Panc1 (cell line): ENCODE results near the gene SMIM8. TPM values are rescaled to one million over a fixed set of nuclear protein-coding genes. Genes with fewer than 3 reads are reported as not detected.

Source experiments
- ATAC-seq: fragments of 200-7000 bp; cut with Tn5 transposase; 2 replicates; pipeline ENCODE4 v1.9.1; 2020; ENCODE audit warnings: mild to moderate bottlenecking, moderate library complexity
- BruUV-seq: library from RNA; stranded (reverse); fragments of 400-500 nt; replicated peaks from 2 replicates; lab custom pipeline; 2021; lab: Mats Ljungman, UMichigan
- CTCF ChIA-PET: fragments of 300-600 bp; sonication (Branson Sonifier 250); formaldehyde crosslinking; loops from one replicate; lab custom pipeline; 2022; ENCODE audit warnings: antibody characterized with exemption; lab: Charles Lee
- POLR2A ChIA-PET: fragments of 300-600 bp; sonication (Branson Sonifier 250); formaldehyde crosslinking; loops from one replicate; lab custom pipeline; 2022; ENCODE audit warnings: antibody characterized with exemption; lab: Charles Lee
- DNase-seq: peaks from one replicate; pipeline ENCODE4 v3.0.0-alpha.2; 2010; ENCODE audit warnings: low read depth, low spot score
- H3K27ac ChIP-seq: 2 replicates; pipeline ENCODE4 v1.5.1; 2011; ENCODE audit warnings: mild to moderate bottlenecking, low read length, inconsistent platforms
- H3K27me3 ChIP-seq: fragments of 200-500 bp; sonication (Bioruptor generic); 2 replicates; pipeline ENCODE4 v1.6.0; 2014; ENCODE audit warnings: low read length, inconsistent platforms; ENCODE audit not compliant: control insufficient read depth, insufficient read depth
- H3K36me3 ChIP-seq: fragments of 200-500 bp; sonication (Bioruptor generic); 2 replicates; pipeline ENCODE4 v1.5.1; 2014; ENCODE audit warnings: inconsistent platforms, mild to moderate bottlenecking, low read length, moderate library complexity; ENCODE audit not compliant: control insufficient read depth, insufficient read depth
- H3K4me1 ChIP-seq: 2 replicates; pipeline ENCODE4 v1.5.1; 2011; ENCODE audit warnings: inconsistent platforms, mild to moderate bottlenecking, low read length, moderate library complexity; ENCODE audit not compliant: control insufficient read depth, insufficient read depth
- H3K4me3 ChIP-seq, 2 experiments: 2 replicates each; pipeline ENCODE4 v1.5.1; 2011 to 2012; ENCODE audit warnings: low read depth in 2 of 2, low read length in 2 of 2, mild to moderate bottlenecking in 2 of 2, inconsistent platforms in 1 of 2, moderate library complexity in 1 of 2
- H3K9me3 ChIP-seq: fragments of 200-500 bp; sonication (Bioruptor generic); 2 replicates; pipeline ENCODE4 v1.5.1; 2014; ENCODE audit warnings: low read depth, mild to moderate bottlenecking, inconsistent platforms, low read length, moderate library complexity; ENCODE audit not compliant: control insufficient read depth, insufficient read depth
- CTCF ChIP-seq: fragments of 450-650 bp; IDR thresholded peaks from 2 replicates; pipeline ENCODE4 v1.5.1; 2017; ENCODE audit warnings: mild to moderate bottlenecking
- POLR2AphosphoS5 ChIP-seq: IDR thresholded peaks from 2 replicates; pipeline ENCODE4 v1.6.1; 2012; ENCODE audit warnings: mild to moderate bottlenecking, low read depth, low read length, moderate library complexity
- SIN3A ChIP-seq: IDR thresholded peaks from 2 replicates; pipeline ENCODE4 v1.6.1; 2012; ENCODE audit warnings: low read depth, mild to moderate bottlenecking, low read length, moderate library complexity, borderline replicate concordance; ENCODE audit not compliant: insufficient read depth
- TCF7L2 ChIP-seq: IDR thresholded peaks from 2 replicates; pipeline ENCODE4 v1.6.1; 2011; ENCODE audit warnings: mild to moderate bottlenecking, low read depth, low read length, inconsistent platforms
- in situ Hi-C: cut with HindIII; loops from 2 replicates; pipeline ENCODE4 v1.10.0; 2016; ENCODE audit warnings: low sequenced_read_pairs, low pct_unique_long_range_greater_than_20kb
- intact Hi-C: fragments of 100-400 bp; cut with micrococcal nuclease; formaldehyde crosslinking; loops from one replicate; pipeline ENCODE4 v1.10.0; 2022; ENCODE audit not compliant: unreplicated experiment
- total RNA-seq: library from RNA; stranded (reverse); gene quantifications from one replicate; pipeline ENCODE4 v1.2.1, GENCODE V29; 2021; ENCODE audit not compliant: unreplicated experiment
- TF ChIP-seq, protein P1 (sequence below), 2 experiments: IDR thresholded peaks; 2 replicates each; pipeline ENCODE4 v1.6.1; 2011 to 2012; ENCODE audit warnings: low read depth in 2 of 2, control low read depth in 1 of 2, low read length in 1 of 2, mild to moderate bottlenecking in 1 of 2, moderate library complexity in 1 of 2; ENCODE audit not compliant: insufficient read depth in 1 of 2

SMIM8 gene
- total RNA-seq, 1 experiment from 2014 or later = 6.7 TPM

GRCh38 chr6:87373377-87373776 lies 51.0 kb downstream of the SMIM8 start:
- H3K9me3 ChIP-seq = no peaks in the 10 kb centered on the region
- H3K27me3 ChIP-seq = no peaks in the 10 kb centered on the region
- H3K36me3 ChIP-seq = no peaks in the 10 kb centered on the region
- DNase-seq = no peak
- TF ChIP-seq POLR2AphosphoS5 = no peak
- TF ChIP-seq, protein P1, sequence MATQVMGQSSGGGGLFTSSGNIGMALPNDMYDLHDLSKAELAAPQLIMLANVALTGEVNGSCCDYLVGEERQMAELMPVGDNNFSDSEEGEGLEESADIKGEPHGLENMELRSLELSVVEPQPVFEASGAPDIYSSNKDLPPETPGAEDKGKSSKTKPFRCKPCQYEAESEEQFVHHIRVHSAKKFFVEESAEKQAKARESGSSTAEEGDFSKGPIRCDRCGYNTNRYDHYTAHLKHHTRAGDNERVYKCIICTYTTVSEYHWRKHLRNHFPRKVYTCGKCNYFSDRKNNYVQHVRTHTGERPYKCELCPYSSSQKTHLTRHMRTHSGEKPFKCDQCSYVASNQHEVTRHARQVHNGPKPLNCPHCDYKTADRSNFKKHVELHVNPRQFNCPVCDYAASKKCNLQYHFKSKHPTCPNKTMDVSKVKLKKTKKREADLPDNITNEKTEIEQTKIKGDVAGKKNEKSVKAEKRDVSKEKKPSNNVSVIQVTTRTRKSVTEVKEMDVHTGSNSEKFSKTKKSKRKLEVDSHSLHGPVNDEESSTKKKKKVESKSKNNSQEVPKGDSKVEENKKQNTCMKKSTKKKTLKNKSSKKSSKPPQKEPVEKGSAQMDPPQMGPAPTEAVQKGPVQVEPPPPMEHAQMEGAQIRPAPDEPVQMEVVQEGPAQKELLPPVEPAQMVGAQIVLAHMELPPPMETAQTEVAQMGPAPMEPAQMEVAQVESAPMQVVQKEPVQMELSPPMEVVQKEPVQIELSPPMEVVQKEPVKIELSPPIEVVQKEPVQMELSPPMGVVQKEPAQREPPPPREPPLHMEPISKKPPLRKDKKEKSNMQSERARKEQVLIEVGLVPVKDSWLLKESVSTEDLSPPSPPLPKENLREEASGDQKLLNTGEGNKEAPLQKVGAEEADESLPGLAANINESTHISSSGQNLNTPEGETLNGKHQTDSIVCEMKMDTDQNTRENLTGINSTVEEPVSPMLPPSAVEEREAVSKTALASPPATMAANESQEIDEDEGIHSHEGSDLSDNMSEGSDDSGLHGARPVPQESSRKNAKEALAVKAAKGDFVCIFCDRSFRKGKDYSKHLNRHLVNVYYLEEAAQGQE (IDR thresholded peaks at IDR 0.05; ENCODE audit: insufficient read depth in 1 of 2, low read depth in 2 of 2, low read length in 1 of 2) = no peak
- no peak for TF ChIP-seq TCF7L2
- TF ChIP-seq CTCF = no peak
- no peak for TF ChIP-seq SIN3A
- H3K27ac ChIP-seq = no peak overlapping the region
- CTCF ChIA-PET = no interaction called here
- no peak overlapping the region for H3K4me3 ChIP-seq
- BruUV-seq = no TSS peak
- POLR2A ChIA-PET = no interaction called here
- in situ Hi-C loops (no loop called here), intact Hi-C loops (no loop called here)
- no peaks in the 10 kb centered on the region for H3K4me1 ChIP-seq
- ATAC-seq = no peak

DNA sequence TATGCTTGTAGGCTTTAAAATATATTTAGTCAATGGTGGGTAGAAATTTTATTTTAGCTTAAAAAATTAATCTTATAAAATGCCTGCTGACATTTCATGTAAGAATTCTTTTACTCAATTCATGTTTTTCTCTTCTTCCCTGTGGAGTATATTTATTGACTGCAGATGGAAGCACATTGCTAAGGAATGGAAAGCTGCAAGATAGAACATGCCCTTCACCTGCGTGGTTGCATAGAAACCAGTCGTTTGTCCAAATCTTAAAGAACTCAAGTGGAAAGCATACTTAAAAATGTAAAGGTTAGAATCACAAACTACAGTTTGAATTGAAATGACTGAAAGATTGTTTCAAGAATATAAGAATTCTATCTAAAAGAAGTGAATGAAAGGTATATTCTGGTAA lies 52.9 kb downstream of the SMIM8 start:
- in situ Hi-C loops = no loop called here
- Histone ChIP-seq H3K27me3 (no peaks in the 10 kb centered on the region), H3K36me3 (no peaks in the 10 kb centered on the region), H3K4me1 (no peaks in the 10 kb centered on the region), H3K4me3 (no peak overlapping the region), H3K27ac (no peak overlapping the region), H3K9me3 (no peaks in the 10 kb centered on the region)
- no TSS peak for BruUV-seq
- POLR2A ChIA-PET = no interaction called here
- TF ChIP-seq SIN3A (no peak), POLR2AphosphoS5 (no peak), CTCF (no peak), TCF7L2 (no peak)
- TF ChIP-seq, protein P1 (IDR thresholded peaks at IDR 0.05; ENCODE audit: insufficient read depth in 1 of 2, low read depth in 2 of 2, low read length in 1 of 2) = no peak
- intact Hi-C loops = no loop called here
- DNase-seq (no peak), ATAC-seq (no peak)
- CTCF ChIA-PET = no interaction called here
